ENCODE data around the gene PCK2. TPM values are rescaled to one million over a fixed set of nuclear protein-coding genes. Genes with fewer than 3 reads are reported as not detected.

The PCK2 gene
- total RNA-seq, 1 donor: 24.8 TPM

- no peak for DNase-seq (ENCODE audit: low read depth in 2 of 3, low spot score in 2 of 3)
Measured at GRCh38 chr14:24150567-24150966, 56.5 kb downstream of the PCK2 start.

GRCh38 chr14:24150993-24151392 lies 56.9 kb downstream of the PCK2 start:
- DNase-seq (ENCODE audit: low read depth in 2 of 3, low spot score in 2 of 3): no peak

- DNase-seq (ENCODE audit: low read depth in 2 of 3, low spot score in 2 of 3): no peak
Measured at GRCh38 chr14:24151404-24152080, 57.4 kb downstream of the PCK2 start.

Other genes with a start within 250 kb of the PCK2 start
- gene DHRS4, start 140.5 kb upstream of the PCK2 start, total RNA-seq: 44.4 TPM
- 26.9 TPM for gene DHRS4L2, start 105.4 kb upstream of the PCK2 start, total RNA-seq
- gene CARMIL3, start 42.3 kb upstream of the PCK2 start, total RNA-seq: 1.3 TPM
- not detected for gene CPNE6, start 22.7 kb upstream of the PCK2 start, total RNA-seq
- 138 TPM for gene DCAF11, start 20.5 kb downstream of the PCK2 start, total RNA-seq
- 5.7 TPM for gene NRL, start 20.6 kb downstream of the PCK2 start, total RNA-seq
- 2.7 TPM for gene FITM1, start 36.3 kb downstream of the PCK2 start, total RNA-seq
- 153 TPM for gene PSME1, start 41.9 kb downstream of the PCK2 start, total RNA-seq
- gene EMC9, start 47.3 kb downstream of the PCK2 start, total RNA-seq: 14.3 TPM
- 38.0 TPM for gene PSME2, start 52.3 kb downstream of the PCK2 start, total RNA-seq
- gene RNF31, start 53.2 kb downstream of the PCK2 start, total RNA-seq: 103 TPM
- 112 TPM for gene IRF9, start 67.0 kb downstream of the PCK2 start, total RNA-seq
- 47.1 TPM for gene REC8, start 77.8 kb downstream of the PCK2 start, total RNA-seq
- gene IPO4, start 94.5 kb downstream of the PCK2 start, total RNA-seq: 59.8 TPM
- 64.9 TPM for gene TM9SF1, start 101.1 kb downstream of the PCK2 start, total RNA-seq
- under 0.01 TPM for gene TSSK4, start 111.4 kb downstream of the PCK2 start, total RNA-seq
- 13.7 TPM for gene CHMP4A, start 119.2 kb downstream of the PCK2 start, total RNA-seq
- 21.5 TPM for gene MDP1, start 121.8 kb downstream of the PCK2 start, total RNA-seq
- 55.2 TPM for gene NEDD8, start 138.1 kb downstream of the PCK2 start, total RNA-seq
- 78.9 TPM for gene GMPR2, start 138.6 kb downstream of the PCK2 start, total RNA-seq
- 65.4 TPM for gene TINF2, start 148.3 kb downstream of the PCK2 start, total RNA-seq
- gene TGM1, start 168.9 kb downstream of the PCK2 start, total RNA-seq: 1.1 TPM
- 36.9 TPM for gene RABGGTA, start 177.3 kb downstream of the PCK2 start, total RNA-seq
- 31.0 TPM for gene DHRS1, start 205.5 kb downstream of the PCK2 start, total RNA-seq
- 28.8 TPM for gene NOP9, start 205.5 kb downstream of the PCK2 start, total RNA-seq
- 20.2 TPM for gene CIDEB, start 213.7 kb downstream of the PCK2 start, total RNA-seq
- 15.1 TPM for gene LTB4R2, start 215.8 kb downstream of the PCK2 start, total RNA-seq
- gene LTB4R, start 217.2 kb downstream of the PCK2 start, total RNA-seq: 13.5 TPM
- gene ADCY4, start 240.8 kb downstream of the PCK2 start, total RNA-seq: 3.8 TPM
- gene RIPK3, start 245.7 kb downstream of the PCK2 start, total RNA-seq: 20.2 TPM